GM23338 (cell line): ENCODE measurements around the gene CYP24A1.

Source experiments
- CREB1 ChIP-seq: fragments of 250-450 bp; sonication (Bioruptor Pico); IDR thresholded peaks from 2 replicates; pipeline ENCODE4 v1.5.0; 2020; ENCODE audit warnings: low read depth, mild to moderate bottlenecking, moderate library complexity
- CTCF ChIP-seq, 2 experiments: fragments of 200-600 bp in 1 of 2; sonication (generic) in 1 of 2; conservative IDR thresholded peaks; 2 replicates each; pipeline versions ENCODE4 v1.5.1 to v1.6.1; 2016 to 2017; ENCODE audit warnings: antibody characterized with exemption in 2 of 2, low read depth in 2 of 2, mild to moderate bottlenecking in 2 of 2, moderate library complexity in 1 of 2
- ETS1 ChIP-seq: IDR thresholded peaks from 2 replicates; pipeline ENCODE4 v1.6.1; 2016; ENCODE audit warnings: antibody characterized with exemption
- EZH2 ChIP-seq: fragments of 200-600 bp; sonication (generic); IDR thresholded peaks from one replicate; pipeline ENCODE4 v1.8.0; 2017; ENCODE audit warnings: antibody characterized with exemption, mild to moderate bottlenecking, low read depth; ENCODE audit not compliant: unreplicated experiment
- EZH2phosphoT487 ChIP-seq: fragments of 200-600 bp; sonication (generic); IDR thresholded peaks from one replicate; pipeline ENCODE4 v1.8.1; 2018; ENCODE audit warnings: antibody characterized with exemption; ENCODE audit not compliant: unreplicated experiment
- POLR2AphosphoS5 ChIP-seq: IDR thresholded peaks from 2 replicates; pipeline ENCODE4 v1.6.1; 2016; ENCODE audit warnings: antibody characterized with exemption, low read depth
- ZNF114 ChIP-seq: fragments of 250-450 bp; sonication (Bioruptor Pico); IDR thresholded peaks from 2 replicates; pipeline ENCODE4 v1.5.0; 2020; ENCODE audit warnings: mild to moderate bottlenecking, moderate library complexity

- TF ChIP-seq CTCF (conservative IDR thresholded peaks at IDR 0.05; ENCODE audit: low read depth in 2 of 2): no peak
- no peak for TF ChIP-seq POLR2AphosphoS5
- TF ChIP-seq EZH2: no peak
- no peak for TF ChIP-seq EZH2phosphoT487
- TF ChIP-seq CREB1: no peak
- TF ChIP-seq ZNF114 (CRISPR knock-in tag): no peak
- no peak for TF ChIP-seq ETS1
These were observed 20.8 kb downstream of the CYP24A1 start for GRCh38 chr20:54153041-54153327.
